Measurements from ENCODE around the gene FBXW7. TPM values are rescaled to one million over a fixed set of nuclear protein-coding genes. Genes with fewer than 3 reads are reported as not detected.

FBXW7 gene
- total RNA-seq, 1 donor from 2014 or later: 12.2 TPM

DNA sequence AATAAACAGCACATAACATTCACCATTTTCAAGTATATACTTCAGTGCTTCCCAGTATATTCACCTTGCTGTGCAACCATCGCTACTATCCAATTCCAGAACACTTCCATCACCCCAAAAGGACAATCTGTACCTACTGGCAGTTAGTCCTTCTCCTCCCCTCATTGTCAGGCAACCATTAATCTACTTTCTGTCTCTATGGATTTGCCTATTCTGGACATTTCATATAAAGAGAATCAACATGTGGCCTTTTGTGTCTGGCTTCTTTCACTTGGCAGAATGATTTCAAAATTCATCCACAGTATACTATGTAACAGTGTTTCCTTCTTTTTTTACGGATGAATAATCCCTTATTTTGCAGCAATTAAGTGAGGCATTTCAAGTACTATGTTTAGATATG lies 189.4 kb downstream of the FBXW7 start:
- ATAC-seq (no peak), DNase-seq (ENCODE audit: low spot score) (no peak)

DNA sequence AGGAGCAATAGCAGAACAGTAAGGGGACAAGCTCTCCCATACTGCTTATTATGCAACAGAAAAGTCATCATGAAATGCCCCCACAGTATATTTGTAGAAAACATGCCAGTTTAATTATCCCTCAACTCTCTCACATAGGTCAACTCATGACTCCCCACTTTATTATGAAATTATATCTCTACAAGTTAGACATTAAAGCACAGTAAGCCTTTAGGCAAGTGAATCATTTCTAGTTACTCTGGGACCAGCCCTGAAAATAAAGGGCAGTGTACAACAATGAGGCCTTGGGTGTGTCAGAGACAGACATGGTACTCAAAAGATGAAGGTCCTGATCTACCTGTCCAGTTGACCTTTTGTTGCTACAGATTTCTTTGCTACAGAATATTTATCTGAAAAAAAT lies 191.9 kb downstream of the FBXW7 start:
- no peak for ATAC-seq
- DNase-seq (ENCODE audit: low spot score): no peak

DNA sequence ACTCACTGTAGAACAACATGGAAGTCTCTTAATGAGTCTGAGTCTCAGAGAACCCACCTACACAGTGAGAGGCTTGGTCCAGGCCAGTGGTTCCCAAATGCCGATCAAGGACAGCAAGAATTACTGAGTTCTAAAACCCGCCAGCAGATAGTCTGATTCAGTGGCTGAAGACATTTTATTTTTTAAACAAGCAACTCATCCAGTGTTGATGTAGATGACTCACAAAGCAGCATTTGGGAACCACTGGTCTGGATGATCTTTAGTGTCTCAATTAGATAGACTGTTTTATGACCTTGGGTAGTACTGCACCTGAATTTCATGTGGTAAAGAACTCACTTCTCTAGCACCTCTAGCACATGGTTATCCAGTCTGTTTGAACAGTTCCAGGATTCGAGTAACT lies 193.6 kb downstream of the FBXW7 start:
- ATAC-seq: no peak
- no peak for DNase-seq (ENCODE audit: low spot score)

DNA sequence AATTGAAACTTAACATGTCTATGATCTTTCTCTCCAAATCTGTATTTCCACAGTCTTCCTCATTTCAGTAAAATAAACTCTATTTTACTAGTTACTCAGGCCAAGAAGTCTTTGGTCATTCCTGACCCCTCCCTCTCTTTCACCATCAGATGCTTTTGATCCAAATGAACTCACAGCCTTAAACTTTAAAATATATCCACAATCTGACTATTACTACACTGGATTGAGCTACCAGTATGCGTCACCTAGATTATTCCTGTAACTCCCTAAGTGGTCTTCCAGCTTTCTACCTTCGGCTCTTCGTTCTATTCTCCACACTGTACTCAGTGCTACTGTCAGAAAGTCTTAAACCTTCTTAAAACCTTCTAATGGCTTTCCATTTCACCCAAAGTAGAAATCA lies 195.1 kb downstream of the FBXW7 start:
- DNase-seq (ENCODE audit: low spot score): no peak
- ATAC-seq: no peak

DNA sequence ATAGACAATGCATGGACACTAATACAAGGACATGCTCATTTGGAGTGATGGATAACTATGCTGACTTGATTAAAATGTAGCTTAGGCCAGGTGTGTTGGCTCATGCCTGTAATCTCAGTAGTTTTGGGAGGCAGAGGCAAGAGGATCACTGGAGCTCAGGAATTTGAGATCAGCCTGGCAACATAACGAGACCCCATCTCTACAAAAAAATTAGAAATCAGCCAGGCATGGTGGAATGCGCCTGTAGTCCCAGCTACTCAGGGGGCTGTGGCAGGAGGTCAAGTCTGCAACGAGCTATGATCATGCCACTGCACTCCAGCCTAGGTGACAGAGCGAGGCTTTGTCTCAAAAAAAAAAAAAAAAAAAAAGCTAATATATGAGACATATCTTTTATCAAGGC lies 196.3 kb downstream of the FBXW7 start:
- DNase-seq (ENCODE audit: low spot score) (no peak), ATAC-seq (no peak)

DNA sequence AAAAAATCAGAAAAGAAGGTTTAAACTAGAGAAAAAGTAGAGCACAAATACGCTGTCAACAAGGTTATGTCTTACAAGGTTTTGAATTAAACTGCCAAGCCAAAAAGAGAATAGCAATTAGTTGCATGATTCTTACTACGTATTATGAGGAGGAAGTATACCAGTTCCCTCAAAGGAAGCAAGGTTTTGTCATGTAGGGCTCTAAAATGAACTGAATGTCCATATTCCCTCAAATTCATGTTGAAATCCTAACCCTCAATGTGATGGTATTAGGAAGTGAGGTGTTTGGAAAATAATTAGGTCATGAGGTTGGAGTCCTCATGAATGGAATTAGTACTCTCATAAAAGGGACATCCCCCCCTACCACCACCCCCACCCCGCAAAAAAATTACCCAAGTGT lies 201.0 kb downstream of the FBXW7 start:
- no peak for DNase-seq (ENCODE audit: low spot score)
- ATAC-seq: no peak

DNA sequence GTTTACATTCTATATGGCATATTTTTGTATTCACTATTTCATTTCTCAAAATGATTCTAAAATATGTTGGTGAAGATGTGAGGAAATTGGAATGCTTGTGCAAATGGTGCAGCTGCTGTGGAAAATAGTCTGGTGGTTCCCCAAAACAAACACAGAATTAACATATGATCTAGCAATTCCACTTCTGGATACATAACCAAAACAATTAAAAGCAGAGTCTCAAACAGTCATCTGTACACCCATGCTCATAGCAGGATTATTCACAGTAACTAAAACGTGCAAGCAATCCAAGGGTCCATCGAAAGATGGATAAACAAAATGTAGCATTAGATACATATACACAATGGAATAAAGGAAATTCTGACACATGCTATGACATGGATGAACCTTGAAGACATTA lies 204.8 kb downstream of the FBXW7 start:
- DNase-seq (ENCODE audit: low spot score) (no peak), ATAC-seq (no peak)

DNA sequence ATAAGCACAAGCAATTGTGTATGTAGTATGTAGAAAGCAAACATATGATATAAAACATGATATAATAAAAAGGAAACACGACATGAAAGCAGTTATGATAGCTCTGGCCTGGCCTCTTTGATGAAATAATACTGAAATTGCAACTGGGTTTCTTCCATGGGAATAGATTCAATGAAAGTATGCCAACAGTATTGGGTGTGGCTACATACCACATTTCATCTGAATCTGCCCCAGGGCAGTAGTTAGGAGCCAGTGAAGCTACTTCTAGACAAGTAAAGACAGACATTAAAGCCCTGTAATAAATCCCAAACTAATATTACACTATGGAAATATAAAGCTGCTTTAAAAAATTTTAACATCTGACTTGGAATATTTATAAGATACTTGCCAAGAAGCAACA lies 207.3 kb downstream of the FBXW7 start:
- DNase-seq (ENCODE audit: low spot score) (no peak), ATAC-seq (no peak)

DNA sequence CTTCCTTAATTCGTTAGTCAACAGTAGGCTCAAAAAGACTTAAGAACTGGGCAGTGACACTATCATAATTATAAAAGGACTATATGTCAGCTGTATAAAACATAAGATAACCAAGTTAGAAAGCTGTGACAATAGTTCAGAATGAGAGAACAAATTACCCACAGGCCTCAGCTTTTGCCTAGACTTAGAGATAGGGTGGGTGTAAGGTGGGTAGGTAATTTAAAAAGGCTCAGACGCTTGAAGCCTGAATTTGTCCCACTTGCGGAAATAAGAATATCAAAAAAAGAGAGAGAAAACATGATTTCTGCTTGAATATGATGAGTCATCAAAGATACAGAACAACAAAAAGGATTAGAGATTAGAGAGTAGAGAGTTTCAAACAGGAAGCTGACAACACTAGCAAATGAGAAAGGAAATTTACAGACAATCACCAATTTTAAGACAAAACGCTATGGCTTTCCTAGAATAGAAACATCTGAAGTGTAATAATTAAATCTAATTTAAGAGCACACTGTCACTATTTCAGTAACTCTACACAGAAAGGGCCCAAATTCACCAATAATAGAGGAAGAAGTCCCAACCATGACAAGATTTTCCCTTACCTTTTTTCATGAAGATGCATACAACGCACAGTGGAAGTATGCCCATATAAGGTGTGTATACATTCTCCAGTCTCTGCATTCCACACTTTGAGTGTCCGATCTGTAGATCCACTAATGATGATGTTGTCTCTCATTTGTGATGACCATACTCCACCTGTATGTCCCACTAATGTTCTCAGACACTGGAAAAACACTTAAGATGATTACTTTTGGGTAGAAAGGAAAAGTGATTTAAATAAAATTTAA lies 208.1 kb downstream of the FBXW7 start:
- no peak for DNase-seq (ENCODE audit: low spot score)
- no peak for ATAC-seq

DNA sequence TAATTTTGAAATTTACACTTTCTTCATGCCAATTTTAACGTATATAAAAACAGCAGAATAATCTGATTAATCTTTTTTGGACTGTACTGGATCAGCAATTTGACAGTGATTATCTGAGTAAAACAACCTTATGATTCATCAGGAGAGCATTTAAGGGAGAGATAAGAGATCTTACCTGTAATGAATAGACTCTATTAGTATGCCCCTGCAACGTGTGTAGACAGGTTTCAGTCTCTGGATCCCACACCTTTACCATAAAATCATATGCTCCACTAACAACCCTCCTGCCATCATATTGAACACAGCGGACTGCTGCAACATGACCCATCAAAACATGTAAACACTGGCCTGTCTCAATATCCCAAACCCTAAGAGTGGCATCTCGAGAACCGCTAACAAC lies 210.1 kb downstream of the FBXW7 start:
- DNase-seq (ENCODE audit: low spot score): no peak
- no peak for ATAC-seq

DNA sequence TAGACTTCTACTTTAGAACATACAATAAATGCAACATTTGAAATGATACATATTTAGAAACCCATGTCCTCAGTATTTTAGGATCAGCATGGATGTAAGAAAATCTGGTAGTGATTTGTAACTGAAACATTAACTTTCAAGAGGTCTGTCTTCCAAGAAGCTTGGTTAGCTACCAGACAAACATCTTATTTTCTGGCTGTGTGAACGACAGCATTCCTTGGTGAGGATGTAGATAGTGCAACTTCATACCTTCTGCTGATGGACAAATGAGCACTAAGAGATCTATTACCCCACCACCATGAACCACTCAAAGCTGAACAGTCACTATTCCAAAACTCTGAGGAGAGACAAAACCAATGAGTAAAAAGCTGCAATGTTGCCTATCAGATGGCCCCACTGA lies 212.7 kb downstream of the FBXW7 start:
- ATAC-seq: no peak

DNA sequence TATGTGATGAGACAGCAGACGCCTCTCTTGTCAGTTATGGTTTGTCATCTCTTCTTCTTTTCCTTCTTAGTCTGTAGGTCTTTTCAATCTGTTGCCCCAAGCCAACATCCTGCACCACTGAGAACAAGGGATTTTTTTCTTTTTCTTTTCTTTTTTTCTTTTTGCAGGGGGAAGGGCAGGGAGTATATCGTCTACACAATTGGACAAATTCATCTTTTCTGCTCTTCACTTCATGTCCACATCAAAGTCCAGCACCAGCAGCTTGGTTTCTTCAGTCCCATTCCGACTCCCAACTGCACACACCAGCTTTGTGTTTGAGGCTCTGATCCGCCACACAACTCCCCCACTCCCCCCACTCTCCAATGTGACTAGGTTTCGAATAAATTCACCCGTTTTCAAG lies 213.2 kb downstream of the FBXW7 start:
- ATAC-seq (no peak), DNase-seq (ENCODE audit: low spot score) (no peak)

More for the DNA sequence above, 212.7 kb downstream of the FBXW7 start:
- DNase-seq (ENCODE audit: low spot score): no peak

DNA sequence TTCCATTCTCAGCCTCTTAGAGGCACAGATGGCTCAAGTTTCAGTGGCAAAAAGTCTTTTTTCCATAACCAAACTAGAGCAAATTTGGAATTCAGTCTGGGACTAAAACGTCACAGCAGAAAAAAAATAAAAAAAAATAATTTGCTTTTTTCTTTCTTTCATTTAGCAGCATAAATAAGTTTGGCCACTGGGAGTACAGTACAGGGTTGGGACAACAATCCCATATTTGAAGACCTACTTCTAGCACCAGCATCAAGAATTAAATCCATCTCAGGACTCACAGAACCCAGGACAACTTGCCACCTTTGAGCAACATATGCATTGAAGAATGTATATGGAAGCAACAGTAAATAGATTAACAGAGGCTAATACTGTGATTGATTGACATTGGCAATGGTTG lies 214.0 kb downstream of the FBXW7 start:
- no peak for ATAC-seq
- no peak for DNase-seq (ENCODE audit: low spot score)

DNA sequence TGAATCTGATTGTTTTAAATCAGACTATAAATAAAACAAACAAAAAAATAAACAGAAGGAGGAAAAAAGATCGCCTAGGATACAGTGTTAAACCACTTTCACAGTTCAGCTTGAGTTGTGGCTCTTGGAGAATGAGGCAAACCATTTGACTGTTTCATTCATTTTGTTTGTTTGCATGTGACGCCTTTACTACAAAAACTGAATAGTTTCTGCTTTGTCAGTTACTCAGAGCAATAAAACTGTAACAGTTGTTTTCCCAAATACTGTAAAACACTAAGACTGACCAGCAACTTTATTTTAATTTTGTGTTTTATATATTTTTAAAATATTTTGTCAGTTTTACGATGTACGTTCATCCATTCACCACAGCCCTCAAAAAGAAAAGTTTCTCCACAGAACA lies 214.5 kb downstream of the FBXW7 start:
- ATAC-seq: no peak
- DNase-seq (ENCODE audit: low spot score): no peak

DNA sequence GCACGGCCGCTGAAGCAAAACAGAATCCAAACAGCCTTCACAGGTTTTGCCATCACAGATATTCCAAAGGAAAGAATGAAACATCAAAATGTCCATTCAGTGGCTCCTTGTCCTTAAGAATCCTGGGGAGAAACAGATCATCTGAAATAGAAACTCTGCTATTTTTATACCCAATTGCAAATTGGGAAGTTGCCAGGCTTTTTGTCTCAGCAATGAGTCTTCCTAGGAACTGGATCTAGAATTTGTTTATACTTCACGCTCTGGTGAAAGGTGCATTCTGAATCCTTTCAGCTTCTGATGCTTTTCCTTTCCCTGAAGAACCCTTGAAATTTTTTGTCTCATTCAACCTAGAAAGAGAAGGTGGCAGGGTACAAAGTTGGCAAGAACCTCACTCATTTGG lies 218.9 kb downstream of the FBXW7 start:
- DNase-seq (ENCODE audit: low spot score) (no peak), ATAC-seq (no peak)

DNA sequence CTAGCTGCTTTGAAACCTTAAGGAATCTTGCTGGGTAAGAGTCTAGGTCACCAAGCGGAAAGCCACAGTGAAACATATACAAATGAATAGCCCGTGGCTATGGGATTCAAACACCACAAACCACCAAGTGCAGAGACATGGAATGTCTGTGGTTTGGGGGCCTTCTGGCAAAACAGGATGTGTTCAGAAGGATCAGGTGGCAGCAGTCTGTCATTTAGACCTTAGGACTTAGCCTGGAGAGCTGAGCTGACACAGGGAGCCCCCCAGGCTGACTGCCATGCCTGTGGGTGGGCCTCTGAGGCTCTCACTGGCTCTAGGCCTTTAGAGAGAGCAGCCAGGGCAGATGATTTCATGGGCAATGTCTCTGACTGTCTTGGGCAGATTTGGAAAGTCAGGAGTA lies 225.6 kb downstream of the FBXW7 start:
- ATAC-seq (no peak), DNase-seq (ENCODE audit: low spot score) (no peak)

DNA sequence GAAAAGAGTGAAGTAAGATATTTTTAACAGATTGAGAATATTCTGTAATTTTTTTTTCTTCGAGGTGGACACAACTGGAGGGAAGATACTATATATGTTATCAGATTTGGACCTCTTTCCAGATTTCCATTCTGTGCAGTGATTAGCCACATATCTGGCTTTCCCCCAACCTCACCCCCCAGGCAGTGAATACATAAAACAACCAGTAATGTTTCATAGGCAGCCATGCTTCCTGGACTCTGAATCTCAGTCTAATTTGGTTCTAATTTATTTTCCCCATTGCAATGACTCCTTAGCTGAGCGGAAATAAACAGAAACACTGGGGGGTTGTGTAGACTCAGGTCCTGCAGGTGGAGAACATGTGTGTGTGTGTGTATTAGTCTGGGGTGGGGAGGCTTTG lies 226.5 kb downstream of the FBXW7 start:
- no peak for DNase-seq (ENCODE audit: low spot score)
- ATAC-seq: no peak

DNA sequence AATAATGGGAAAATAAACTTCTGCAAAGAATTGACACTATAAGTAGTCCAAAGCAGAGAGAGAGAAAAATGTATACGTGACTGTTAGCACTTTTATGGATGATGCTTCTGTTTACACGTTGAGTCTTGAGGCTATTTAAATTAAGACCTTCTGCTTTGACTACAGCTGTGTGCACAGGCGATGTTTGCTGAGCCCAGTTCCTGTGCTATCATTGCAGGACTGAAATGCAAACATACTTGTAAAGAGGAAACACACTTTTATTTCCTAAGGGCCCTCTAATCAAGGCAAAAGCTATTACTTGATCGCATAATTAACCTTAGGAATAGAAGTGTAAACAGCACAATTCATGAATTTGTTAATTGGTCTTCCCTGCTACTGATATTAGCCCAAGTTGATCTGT lies 226.9 kb downstream of the FBXW7 start:
- DNase-seq (ENCODE audit: low spot score): no peak
- no peak for ATAC-seq

DNA sequence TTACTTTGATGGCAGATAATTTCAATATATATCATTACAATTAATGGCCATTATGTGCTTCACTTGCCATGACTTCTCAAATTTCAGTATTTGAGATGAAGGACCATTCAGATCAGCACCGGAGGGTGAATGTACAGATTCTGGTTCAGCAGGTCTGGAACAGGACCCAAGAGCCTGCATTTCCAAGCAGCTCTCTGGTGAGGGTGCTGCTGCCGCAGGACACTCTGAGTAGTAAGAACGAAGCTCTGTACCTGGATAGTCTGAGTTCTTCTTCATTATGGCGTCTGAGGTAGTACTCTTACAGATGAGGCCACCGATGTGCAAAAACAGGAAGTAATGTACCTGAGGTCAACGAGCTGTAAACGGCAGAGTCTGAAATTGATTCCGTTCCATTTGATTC lies 228.2 kb downstream of the FBXW7 start:
- ATAC-seq (no peak), DNase-seq (ENCODE audit: low spot score) (no peak)

DNA sequence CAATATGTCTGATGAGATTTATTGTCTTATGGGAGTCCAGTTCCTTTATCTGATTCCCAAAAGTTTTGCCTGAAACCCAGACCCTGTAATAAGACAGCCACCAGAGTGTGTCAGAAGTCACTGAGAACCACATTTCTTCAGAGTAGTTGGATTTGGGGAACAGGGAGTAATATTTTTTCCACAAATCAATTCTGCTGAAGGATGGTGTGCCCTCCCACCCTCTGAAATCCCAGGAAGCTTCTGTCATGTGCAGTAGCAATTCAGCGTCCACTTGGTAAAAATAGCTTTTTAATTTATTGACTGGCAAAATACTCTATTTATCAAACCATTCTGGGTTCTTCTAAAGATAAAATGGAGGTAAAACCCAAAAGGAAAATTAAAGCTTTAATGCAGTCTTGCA lies 229.4 kb downstream of the FBXW7 start:
- ATAC-seq (no peak), DNase-seq (ENCODE audit: low spot score) (no peak)

DNA sequence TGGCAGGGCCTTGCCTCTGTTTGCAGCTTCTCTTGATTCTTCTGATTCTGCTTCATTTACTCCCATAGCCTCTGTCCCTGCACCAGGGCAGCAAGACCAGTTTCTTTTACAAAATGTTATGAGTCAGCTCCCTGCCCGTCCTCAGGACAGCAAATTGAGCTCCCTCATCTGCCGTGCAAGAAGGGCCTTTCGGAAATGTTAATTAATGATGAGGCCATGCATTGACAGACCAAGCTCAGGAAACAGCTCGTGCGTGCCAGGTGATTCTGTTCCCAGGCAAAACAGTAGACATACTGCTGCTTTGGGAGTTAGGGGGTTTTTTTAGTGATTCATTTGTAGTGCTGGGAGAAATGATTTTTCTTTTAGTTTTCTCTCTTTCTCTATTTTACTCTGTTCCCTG lies 231.7 kb downstream of the FBXW7 start:
- no peak for DNase-seq (ENCODE audit: low spot score)

DNA sequence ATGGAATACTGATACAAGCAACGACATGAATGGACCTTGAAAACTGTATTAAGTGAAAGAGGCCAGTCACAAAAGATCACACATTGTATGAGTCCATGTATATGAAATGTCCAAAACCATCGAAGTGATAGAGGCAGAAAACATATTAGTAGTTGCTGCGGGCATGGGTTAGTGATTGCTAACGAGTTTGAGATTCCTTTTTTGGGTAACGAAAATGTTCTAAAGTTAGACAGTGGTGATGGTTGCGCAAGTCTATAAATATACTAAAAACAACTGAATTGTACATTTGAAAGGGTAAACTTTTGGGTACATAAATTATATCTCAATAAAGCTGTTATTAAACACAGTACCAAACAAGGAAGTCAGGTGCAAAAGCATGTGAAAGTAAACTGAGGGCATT lies 234.5 kb downstream of the FBXW7 start:
- ATAC-seq: no peak
- DNase-seq (ENCODE audit: low spot score): no peak

More for the DNA sequence above, 231.7 kb downstream of the FBXW7 start:
- no peak for ATAC-seq

DNA sequence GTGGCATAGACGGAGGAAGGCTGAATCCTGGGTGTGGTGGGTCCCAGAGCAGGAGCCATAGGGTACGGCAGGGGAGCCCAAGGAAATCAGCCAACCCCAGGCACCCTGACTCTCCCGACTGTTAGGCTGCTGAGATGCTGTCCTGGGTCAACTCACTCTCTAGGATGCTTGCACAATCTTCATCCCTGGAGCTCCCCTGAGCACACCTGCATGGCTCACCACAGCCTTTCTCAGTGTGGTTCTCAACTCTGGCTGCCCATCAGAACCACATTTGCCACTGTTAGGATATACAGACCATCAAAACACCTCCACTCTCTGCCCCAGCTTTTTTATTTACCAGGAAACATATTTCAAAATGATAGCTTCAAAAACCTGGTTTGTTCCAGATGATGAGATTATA lies 236.3 kb downstream of the FBXW7 start:
- no peak for DNase-seq (ENCODE audit: low spot score)
- no peak for ATAC-seq
